Esophagus squamous epithelium (tissue), 5 donors: Measurements from ENCODE around the gene RCOR1. TPM values are rescaled to one million over a fixed set of nuclear protein-coding genes. Genes with fewer than 3 reads are reported as not detected.

Experiments used
- DNase-seq: peaks from one replicate; lab custom pipeline; 2025; lab: John Stamatoyannopoulos, UW
- H3K27ac ChIP-seq, 4 donors: fragments of 200-600 bp; sonication (generic); one replicate each; pipeline ENCODE4 v1.5.1; 2016 to 2019; ENCODE audit warnings: mild to moderate bottlenecking in 1 of 4
- H3K27me3 ChIP-seq, 4 donors: fragments of 200-600 bp; sonication (generic); 1 replicate in 3 of 4; 2 replicates in 1 of 4; pipeline versions ENCODE4 v1.5.1 to v1.6.0; 2017 to 2021; ENCODE audit warnings: antibody characterized with exemption in 1 of 4
- H3K36me3 ChIP-seq, 3 donors: fragments of 200-600 bp; sonication (generic); one replicate each; pipeline ENCODE4 v1.5.1; 2016 to 2019
- H3K4me1 ChIP-seq, 3 donors: fragments of 200-600 bp; sonication (generic); one replicate each; pipeline ENCODE4 v1.5.1; 2017 to 2019
- H3K4me3 ChIP-seq, 4 donors: fragments of 200-600 bp; sonication (generic); 1 replicate in 3 of 4; 2 replicates in 1 of 4; pipeline ENCODE4 v1.5.1; 2016 to 2019; ENCODE audit warnings: mild to moderate bottlenecking in 2 of 4, moderate library complexity in 1 of 4
- H3K9me3 ChIP-seq, 3 donors: fragments of 200-600 bp; sonication (generic); one replicate each; pipeline ENCODE4 v1.5.1; 2016 to 2019
- CTCF ChIP-seq, 6 experiments: fragments of 450-650 bp in 4 of 6; fragments of 200-600 bp in 2 of 6; sonication (generic) in 2 of 6; IDR thresholded peaks; one replicate each; pipeline ENCODE4 v1.5.1; 2016 to 2019; ENCODE audit warnings: antibody characterized with exemption in 6 of 6, mild to moderate bottlenecking in 4 of 6, moderate library complexity in 4 of 6
- POLR2A ChIP-seq, 4 donors: fragments of 450-650 bp; IDR thresholded peaks; one replicate each; pipeline ENCODE4 v1.6.1; 2017; ENCODE audit warnings: antibody characterized with exemption in 4 of 4, mild to moderate bottlenecking in 4 of 4, moderate library complexity in 3 of 4
- WGBS, 2 donors: methylation state at CpG; one replicate each; pipeline ENCODE4 v1.1.5; 2018; 5-methylcytosine and 5-hydroxymethylcytosine counted together
- intact Hi-C: fragments of 100-400 bp; cut with DNase I; formaldehyde crosslinking; loops from one replicate; pipeline ENCODE4 v1.15.0; 2022
- total RNA-seq, 4 donors: library from RNA; depleted of rRNA; stranded (reverse); fragments of >200 nt; gene quantifications; one replicate each; pipeline ENCODE4 v1.1.0, GENCODE V29; 2016
- donor health status: DM: yes; HTN: yes; CAD: no.

Gene RCOR1
- total RNA-seq, 4 donors from 2014 or later, result 25.6 to 56.9 (median 35.2) TPM

GRCh38 chr14:102579696-102580549 is 12.5 kb upstream of the RCOR1 start:
- H3K36me3 ChIP-seq, result no peaks in the 10 kb centered on the region
- H3K4me3 ChIP-seq, result no peak overlapping the region
- H3K27ac ChIP-seq, result peak overlapping the region in 2 of 4 donors; percentile 2 to 4
- no peak for DNase-seq
- no peaks in the 10 kb centered on the region for H3K27me3 ChIP-seq
- H3K9me3 ChIP-seq, result no peaks in the 10 kb centered on the region
- intact Hi-C loops, result no loop called here
- 58 to 62% methylated on average over 11 to 17 of the region's 19 CpGs for WGBS, 2 donors
- H3K4me1 ChIP-seq, result peaks cover 0 to 13% (median 0%) of the 10 kb centered on the region in 3 donors
- TF ChIP-seq POLR2A (IDR thresholded peaks at IDR 0.05) (no peak), CTCF (IDR thresholded peaks at IDR 0.05) (no peak)

GRCh38 chr14:102580550-102581110 is 11.8 kb upstream of the RCOR1 start:
- H3K9me3 ChIP-seq, result no peaks in the 10 kb centered on the region
- intact Hi-C loops, result no loop called here
- no peak for TF ChIP-seq CTCF (IDR thresholded peaks at IDR 0.05)
- TF ChIP-seq POLR2A (IDR thresholded peaks at IDR 0.05), result no peak
- WGBS, 2 donors, result 86 to 95% methylated on average over 10 of the region's 10 CpGs
- H3K27me3 ChIP-seq, result no peaks in the 10 kb centered on the region
- H3K4me1 ChIP-seq, result peaks cover 0 to 20% (median 0%) of the 10 kb centered on the region in 3 donors
- no peak for DNase-seq
- H3K4me3 ChIP-seq, result no peak overlapping the region
- peak overlapping the region in 1 of 4 donors; percentile 4 for H3K27ac ChIP-seq
- no peaks in the 10 kb centered on the region for H3K36me3 ChIP-seq

DNA sequence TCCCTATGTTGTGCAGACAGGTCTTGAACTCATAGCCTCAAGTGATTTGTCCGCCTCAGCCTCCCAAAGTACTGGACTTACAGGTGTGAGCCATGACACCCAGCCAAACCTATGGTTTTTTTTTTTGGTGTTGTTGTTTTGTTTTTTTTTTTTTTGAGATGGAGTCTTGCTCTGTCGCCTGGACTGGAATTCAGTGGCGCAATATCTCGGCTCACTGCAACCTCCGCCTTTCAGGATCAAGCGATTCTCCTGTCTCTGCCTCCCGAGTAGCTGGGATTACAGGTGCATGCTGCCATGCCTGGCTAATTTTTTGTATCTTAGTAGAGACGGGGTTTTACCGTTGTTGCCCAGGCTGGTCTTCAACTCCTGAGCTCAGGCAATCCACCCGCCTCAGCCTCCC is 11.3 kb upstream of the RCOR1 start:
- Histone ChIP-seq H3K27me3 (no peaks in the 10 kb centered on the region), H3K36me3 (no peaks in the 10 kb centered on the region), H3K4me3 (no peak overlapping the region), H3K27ac (no peak overlapping the region), H3K4me1 (peaks cover 0 to 22% (median 0%) of the 10 kb centered on the region in 3 donors), H3K9me3 (no peaks in the 10 kb centered on the region)
- no peak for DNase-seq
- TF ChIP-seq CTCF (IDR thresholded peaks at IDR 0.05) (no peak), POLR2A (IDR thresholded peaks at IDR 0.05) (no peak)
- 82 to 93% methylated on average over 7 to 10 of the region's 10 CpGs for WGBS, 2 donors
- intact Hi-C loops, result no loop called here

DNA sequence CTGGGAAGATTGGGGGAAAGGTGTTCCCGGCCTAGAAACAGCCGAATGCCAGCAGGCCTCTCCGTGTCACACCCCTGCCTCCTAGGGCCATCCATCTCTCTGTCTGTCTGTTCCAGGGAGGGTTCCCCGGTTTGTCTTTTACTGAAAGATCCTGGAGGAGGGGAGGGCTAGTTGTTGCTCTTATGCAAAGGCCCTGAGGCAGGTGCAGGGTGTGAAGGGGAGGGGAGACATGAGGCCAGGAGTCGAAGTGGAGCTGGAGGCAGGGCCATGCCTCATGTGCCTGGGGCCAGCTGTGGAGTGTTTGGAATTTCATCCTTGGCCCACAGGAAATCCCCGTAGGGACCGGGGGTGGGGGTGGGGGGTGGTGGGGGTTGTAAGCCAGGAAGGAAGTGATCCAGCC is 8.7 kb upstream of the RCOR1 start:
- Histone ChIP-seq H3K9me3 (no peaks in the 10 kb centered on the region), H3K4me3 (no peak overlapping the region), H3K4me1 (peaks cover 0 to 22% (median 0%) of the 10 kb centered on the region in 3 donors), H3K36me3 (no peaks in the 10 kb centered on the region), H3K27ac (no peak overlapping the region), H3K27me3 (no peaks in the 10 kb centered on the region)
- 49 to 68% methylated on average over 4 to 5 of the region's 7 CpGs for WGBS, 2 donors
- intact Hi-C loops, result no loop called here
- no peak for DNase-seq
- TF ChIP-seq POLR2A (IDR thresholded peaks at IDR 0.05) (no peak), CTCF (IDR thresholded peaks at IDR 0.05) (no peak)
